HEK293 (cell line): ENCODE data around the gene L3MBTL4.

Experiments
- CTCF ChIA-PET: fragments of 350-600 bp; formaldehyde crosslinking; extraction: SDS; loops from one replicate; lab custom pipeline; 2021; ENCODE audit warnings: antibody characterized with exemption; lab: Yijun Ruan, JAX
- POLR2A ChIA-PET: fragments of 300-600 bp; formaldehyde crosslinking; extraction: SDS; loops from one replicate; lab custom pipeline; 2020; ENCODE audit warnings: antibody characterized with exemption, inconsistent platforms; lab: Yijun Ruan, JAX
- H3K27ac ChIP-seq: fragments of 200-500 bp; sonication (Bioruptor generic); 2 replicates; pipeline ENCODE4 v1.5.1; 2014; ENCODE audit warnings: low read depth, low read length, control low read depth, inconsistent platforms; ENCODE audit errors: extremely low read depth
- H3K36me3 ChIP-seq, 2 experiments: fragments of 200-500 bp in 1 of 2; sonication (Bioruptor generic) in 1 of 2; 1 replicate in 1 of 2; 2 replicates in 1 of 2; pipeline ENCODE4 v1.5.1; 2014 to 2017; ENCODE audit warnings: inconsistent platforms in 2 of 2, low read length in 2 of 2; ENCODE audit not compliant: control insufficient read depth in 2 of 2, insufficient read depth in 1 of 2
- H3K4me1 ChIP-seq: fragments of 200-500 bp; sonication (Bioruptor generic); 2 replicates; pipeline ENCODE4 v1.5.1; 2014; ENCODE audit warnings: mild to moderate bottlenecking, low read length, inconsistent platforms; ENCODE audit not compliant: control insufficient read depth, insufficient read depth
- H3K4me3 ChIP-seq: 2 replicates; pipeline ENCODE4 v1.5.1; 2011; ENCODE audit warnings: low read depth, mild to moderate bottlenecking, control low read depth, low read length, moderate library complexity
- H3K9me3 ChIP-seq: fragments of 200-500 bp; sonication (Bioruptor generic); 2 replicates; pipeline ENCODE4 v1.5.1; 2014; ENCODE audit warnings: low read depth, low read length, inconsistent platforms; ENCODE audit not compliant: control insufficient read depth, insufficient read depth
- FEZF1 ChIP-seq: fragments of 450-650 bp; formaldehyde crosslinking; IDR thresholded peaks from 2 replicates; pipeline ENCODE4 v1.5.1; 2016; ENCODE audit warnings: missing biosample characterization, missing genetic modification characterization
- GFI1B ChIP-seq: fragments of 450-650 bp; formaldehyde crosslinking; IDR thresholded peaks from 2 replicates; pipeline ENCODE4 v1.5.1; 2016; ENCODE audit warnings: missing biosample characterization, missing genetic modification characterization
- GLI2 ChIP-seq: fragments of 450-650 bp; formaldehyde crosslinking; IDR thresholded peaks from 2 replicates; pipeline ENCODE4; 2017; ENCODE audit warnings: missing biosample characterization, missing genetic modification characterization, low read depth, borderline replicate concordance
- GLIS1 ChIP-seq: fragments of 450-650 bp; formaldehyde crosslinking; IDR thresholded peaks from 2 replicates; pipeline ENCODE4 v1.5.1; 2016; ENCODE audit warnings: missing biosample characterization, missing genetic modification characterization
- KLF10 ChIP-seq: fragments of 450-650 bp; IDR thresholded peaks from 2 replicates; pipeline ENCODE4 v1.5.1; 2018; ENCODE audit warnings: missing biosample characterization, mild to moderate bottlenecking, missing genetic modification characterization
- OSR2 ChIP-seq: fragments of 450-650 bp; formaldehyde crosslinking; IDR thresholded peaks from 2 replicates; pipeline ENCODE4 v1.5.1; 2016; ENCODE audit warnings: missing biosample characterization, missing genetic modification characterization
- OVOL3 ChIP-seq: fragments of 450-650 bp; formaldehyde crosslinking; IDR thresholded peaks from 2 replicates; pipeline ENCODE4 v1.5.1; 2016; ENCODE audit warnings: missing biosample characterization, missing genetic modification characterization
- PRDM4 ChIP-seq: fragments of 450-650 bp; formaldehyde crosslinking; IDR thresholded peaks from 2 replicates; pipeline ENCODE4 v1.5.1; 2017; ENCODE audit warnings: missing biosample characterization, missing genetic modification characterization
- REPIN1 ChIP-seq: fragments of 450-650 bp; formaldehyde crosslinking; IDR thresholded peaks from 2 replicates; pipeline ENCODE4 v1.5.1; 2017; ENCODE audit warnings: missing biosample characterization, missing genetic modification characterization, low read depth
- ZBTB10 ChIP-seq: fragments of 450-650 bp; formaldehyde crosslinking; IDR thresholded peaks from 2 replicates; pipeline ENCODE4 v1.5.1; 2016; ENCODE audit warnings: missing biosample characterization, missing genetic modification characterization
- ZBTB49 ChIP-seq: fragments of 450-650 bp; formaldehyde crosslinking; IDR thresholded peaks from 2 replicates; pipeline ENCODE4 v1.5.1; 2016; ENCODE audit warnings: missing biosample characterization, missing genetic modification characterization, low read depth
- ZEB2 ChIP-seq: fragments of 450-650 bp; formaldehyde crosslinking; IDR thresholded peaks from 2 replicates; pipeline ENCODE4 v1.5.1; 2016; ENCODE audit warnings: missing biosample characterization, missing genetic modification characterization
- ZNF169 ChIP-seq: fragments of 450-650 bp; formaldehyde crosslinking; IDR thresholded peaks from 2 replicates; pipeline ENCODE4 v1.5.1; 2016; ENCODE audit warnings: missing biosample characterization, missing genetic modification characterization
- ZNF174 ChIP-seq: fragments of 450-650 bp; formaldehyde crosslinking; IDR thresholded peaks from 2 replicates; pipeline ENCODE4 v1.5.0; 2017; ENCODE audit warnings: missing biosample characterization, mild to moderate bottlenecking, missing genetic modification characterization
- ZNF18 ChIP-seq: fragments of 450-650 bp; formaldehyde crosslinking; IDR thresholded peaks from 2 replicates; pipeline ENCODE4 v1.5.1; 2016; ENCODE audit warnings: missing biosample characterization, missing genetic modification characterization
- ZNF214 ChIP-seq: fragments of 450-650 bp; formaldehyde crosslinking; IDR thresholded peaks from 2 replicates; pipeline ENCODE4 v1.5.1; 2017; ENCODE audit warnings: missing biosample characterization, mild to moderate bottlenecking, missing genetic modification characterization, borderline replicate concordance
- ZNF248 ChIP-seq: fragments of 450-650 bp; formaldehyde crosslinking; IDR thresholded peaks from 2 replicates; pipeline ENCODE4 v1.5.1; 2017; ENCODE audit warnings: missing biosample characterization, missing genetic modification characterization
- ZNF280C ChIP-seq: fragments of 450-650 bp; formaldehyde crosslinking; IDR thresholded peaks from 2 replicates; pipeline ENCODE4 v1.5.1; 2016; ENCODE audit warnings: missing biosample characterization, missing genetic modification characterization
- ZNF324 ChIP-seq: fragments of 450-650 bp; formaldehyde crosslinking; IDR thresholded peaks from 2 replicates; pipeline ENCODE4 v1.5.1; 2016; ENCODE audit warnings: missing biosample characterization, missing genetic modification characterization
- ZNF548 ChIP-seq: fragments of 450-650 bp; formaldehyde crosslinking; IDR thresholded peaks from 2 replicates; pipeline ENCODE4 v1.5.1; 2016; ENCODE audit warnings: missing biosample characterization, missing genetic modification characterization
- ZNF580 ChIP-seq: fragments of 450-650 bp; formaldehyde crosslinking; IDR thresholded peaks from 2 replicates; pipeline ENCODE4 v1.5.1; 2016; ENCODE audit warnings: missing biosample characterization, missing genetic modification characterization
- ZNF843 ChIP-seq: fragments of 450-650 bp; formaldehyde crosslinking; IDR thresholded peaks from 2 replicates; pipeline ENCODE4 v1.5.1; 2016; ENCODE audit warnings: missing biosample characterization, missing genetic modification characterization
- ZSCAN30 ChIP-seq: fragments of 450-650 bp; IDR thresholded peaks from 2 replicates; pipeline ENCODE4 v1.5.1; 2018; ENCODE audit warnings: missing biosample characterization, mild to moderate bottlenecking, missing genetic modification characterization, moderate library complexity
- ZXDB ChIP-seq: fragments of 450-650 bp; formaldehyde crosslinking; IDR thresholded peaks from 2 replicates; pipeline ENCODE4 v1.5.1; 2016; ENCODE audit warnings: missing biosample characterization, missing genetic modification characterization

Gene L3MBTL4

GRCh38 chr18:6355789-6356589 lies 58.7 kb downstream of the L3MBTL4 start (continued):
- TF ChIP-seq ZNF324 (tag by site-specific recombination) (no peak), ZNF169 (no peak), OSR2 (tag by site-specific recombination) (peak; percentile 92)

- Histone ChIP-seq H3K9me3 (no peaks in the 10 kb centered on the region), H3K4me1 (peaks cover 24% of the 10 kb centered on the region), H3K4me3 (no peak overlapping the region), H3K36me3 (no peaks in the 10 kb centered on the region), H3K27ac (no peak overlapping the region)
- ChIA-PET CTCF (interaction anchor here (0.7 to 1.1 kb wide), 3 partner anchors 17 to 680 kb away, joined by 3 to 4 read pairs (median 4); no protein-coding TSS in a partner anchor), POLR2A (no interaction called here)
- no peak for TF ChIP-seq ZSCAN30
- TF ChIP-seq GLIS1 (tag by site-specific recombination): 0 out of 2 replicates have a peak, but pooled peaks have one; percentile 29
- peak; percentile 84 for TF ChIP-seq ZXDB (tag by site-specific recombination)
- no peak for TF ChIP-seq GFI1B (tag by site-specific recombination)
- no peak for TF ChIP-seq ZBTB10 (tag by site-specific recombination)
- no peak for TF ChIP-seq ZNF174 (tag by site-specific recombination)
- peak; percentile 48; the same call in 1 of the 2 replicates for TF ChIP-seq KLF10
- TF ChIP-seq ZNF280C (tag by site-specific recombination): no peak
- peak; percentile 57; the same call in 1 of the 2 replicates for TF ChIP-seq OVOL3 (tag by site-specific recombination)
- no peak for TF ChIP-seq ZNF548 (tag by site-specific recombination)
- TF ChIP-seq ZNF18 (tag by site-specific recombination): 0 out of 2 replicates have a peak, but pooled peaks have one; percentile 34
- no peak for TF ChIP-seq ZEB2
- no peak for TF ChIP-seq ZBTB49 (tag by site-specific recombination)
- TF ChIP-seq ZNF580 (tag by site-specific recombination): peak; percentile 74; the same call in 1 of the 2 replicates
- TF ChIP-seq GLI2 (tag by site-specific recombination): no peak
- peak; percentile 86 for TF ChIP-seq ZNF843
- TF ChIP-seq ZNF248: no peak
- TF ChIP-seq PRDM4: peak; percentile 44; the same call in 1 of the 2 replicates
- no peak for TF ChIP-seq REPIN1 (tag by site-specific recombination)
- TF ChIP-seq ZNF324 (tag by site-specific recombination): no peak
- no peak for TF ChIP-seq ZNF214 (tag by site-specific recombination)
- peak; percentile 84 for TF ChIP-seq FEZF1 (tag by site-specific recombination)
Observed at GRCh38 chr18:6352275-6352674, 62.4 kb downstream of the L3MBTL4 start.
